ENCODE results near the gene ATF7. TPM values are rescaled to one million over a fixed set of nuclear protein-coding genes. Genes with fewer than 3 reads are reported as not detected.

ATF7 gene
- total and polyA plus RNA-seq, 9 of the 15 experiments (the other 6 are each of a cell fraction or from before 2014, with no cell fraction given) = 10.6 to 30.4 (median 20.7) TPM

DNA sequence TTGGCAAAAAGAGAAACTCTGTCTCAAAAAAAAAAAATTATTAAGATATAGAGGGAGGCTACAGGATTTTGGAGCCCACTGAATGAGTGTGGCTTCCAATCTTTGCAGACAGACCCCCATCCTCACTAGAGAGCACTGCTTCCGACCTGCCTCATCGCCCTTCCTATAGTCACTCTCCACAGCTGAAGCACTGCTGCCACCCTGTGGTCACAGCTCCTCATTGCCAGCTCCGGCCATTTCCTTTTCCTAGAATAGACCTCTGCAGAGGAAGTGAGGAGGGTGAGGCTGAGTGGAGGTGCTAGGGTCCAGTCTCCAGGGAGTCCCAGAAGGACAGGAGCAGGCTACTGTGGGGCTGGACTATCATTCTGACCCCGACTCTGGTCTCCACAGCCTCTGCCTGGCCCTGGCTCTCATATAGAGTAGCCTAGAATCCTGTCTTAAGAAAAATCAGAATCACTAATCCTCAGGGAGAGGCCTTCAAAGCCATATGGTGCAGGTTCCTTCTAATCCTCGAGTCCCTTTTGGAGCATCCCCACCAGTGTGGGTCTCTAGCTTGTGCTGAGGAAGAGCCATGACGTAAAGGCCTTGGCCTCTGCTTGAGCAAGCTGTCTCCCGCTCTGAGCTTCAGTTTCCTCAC lies 117.5 kb downstream of the ATF7 start (continued):
- TF ChIP-seq, protein P1, sequence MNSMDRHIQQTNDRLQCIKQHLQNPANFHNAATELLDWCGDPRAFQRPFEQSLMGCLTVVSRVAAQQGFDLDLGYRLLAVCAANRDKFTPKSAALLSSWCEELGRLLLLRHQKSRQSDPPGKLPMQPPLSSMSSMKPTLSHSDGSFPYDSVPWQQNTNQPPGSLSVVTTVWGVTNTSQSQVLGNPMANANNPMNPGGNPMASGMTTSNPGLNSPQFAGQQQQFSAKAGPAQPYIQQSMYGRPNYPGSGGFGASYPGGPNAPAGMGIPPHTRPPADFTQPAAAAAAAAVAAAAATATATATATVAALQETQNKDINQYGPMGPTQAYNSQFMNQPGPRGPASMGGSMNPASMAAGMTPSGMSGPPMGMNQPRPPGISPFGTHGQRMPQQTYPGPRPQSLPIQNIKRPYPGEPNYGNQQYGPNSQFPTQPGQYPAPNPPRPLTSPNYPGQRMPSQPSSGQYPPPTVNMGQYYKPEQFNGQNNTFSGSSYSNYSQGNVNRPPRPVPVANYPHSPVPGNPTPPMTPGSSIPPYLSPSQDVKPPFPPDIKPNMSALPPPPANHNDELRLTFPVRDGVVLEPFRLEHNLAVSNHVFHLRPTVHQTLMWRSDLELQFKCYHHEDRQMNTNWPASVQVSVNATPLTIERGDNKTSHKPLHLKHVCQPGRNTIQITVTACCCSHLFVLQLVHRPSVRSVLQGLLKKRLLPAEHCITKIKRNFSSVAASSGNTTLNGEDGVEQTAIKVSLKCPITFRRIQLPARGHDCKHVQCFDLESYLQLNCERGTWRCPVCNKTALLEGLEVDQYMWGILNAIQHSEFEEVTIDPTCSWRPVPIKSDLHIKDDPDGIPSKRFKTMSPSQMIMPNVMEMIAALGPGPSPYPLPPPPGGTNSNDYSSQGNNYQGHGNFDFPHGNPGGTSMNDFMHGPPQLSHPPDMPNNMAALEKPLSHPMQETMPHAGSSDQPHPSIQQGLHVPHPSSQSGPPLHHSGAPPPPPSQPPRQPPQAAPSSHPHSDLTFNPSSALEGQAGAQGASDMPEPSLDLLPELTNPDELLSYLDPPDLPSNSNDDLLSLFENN (IDR thresholded peaks at IDR 0.05; ENCODE audit: low read depth in 2 of 2, low read length in 2 of 2) = 0 out of 4 replicates have a peak, but pooled peaks of 1 of the 2 experiments have one; percentile 29
- TF ChIP-seq JUND (IDR thresholded peaks at IDR 0.05; ENCODE audit: borderline replicate concordance, low read depth, low read length) = peak; percentile 58
- TF ChIP-seq JUND (tag; IDR thresholded peaks at IDR 0.05; ENCODE audit: borderline replicate concordance, low read depth, low read length) = no peak; the same call in 2 of the 3 replicates
- TF ChIP-seq ZNF124 (CRISPR knock-in tag; IDR thresholded peaks at IDR 0.05) = no peak
- TF ChIP-seq, protein P2, sequence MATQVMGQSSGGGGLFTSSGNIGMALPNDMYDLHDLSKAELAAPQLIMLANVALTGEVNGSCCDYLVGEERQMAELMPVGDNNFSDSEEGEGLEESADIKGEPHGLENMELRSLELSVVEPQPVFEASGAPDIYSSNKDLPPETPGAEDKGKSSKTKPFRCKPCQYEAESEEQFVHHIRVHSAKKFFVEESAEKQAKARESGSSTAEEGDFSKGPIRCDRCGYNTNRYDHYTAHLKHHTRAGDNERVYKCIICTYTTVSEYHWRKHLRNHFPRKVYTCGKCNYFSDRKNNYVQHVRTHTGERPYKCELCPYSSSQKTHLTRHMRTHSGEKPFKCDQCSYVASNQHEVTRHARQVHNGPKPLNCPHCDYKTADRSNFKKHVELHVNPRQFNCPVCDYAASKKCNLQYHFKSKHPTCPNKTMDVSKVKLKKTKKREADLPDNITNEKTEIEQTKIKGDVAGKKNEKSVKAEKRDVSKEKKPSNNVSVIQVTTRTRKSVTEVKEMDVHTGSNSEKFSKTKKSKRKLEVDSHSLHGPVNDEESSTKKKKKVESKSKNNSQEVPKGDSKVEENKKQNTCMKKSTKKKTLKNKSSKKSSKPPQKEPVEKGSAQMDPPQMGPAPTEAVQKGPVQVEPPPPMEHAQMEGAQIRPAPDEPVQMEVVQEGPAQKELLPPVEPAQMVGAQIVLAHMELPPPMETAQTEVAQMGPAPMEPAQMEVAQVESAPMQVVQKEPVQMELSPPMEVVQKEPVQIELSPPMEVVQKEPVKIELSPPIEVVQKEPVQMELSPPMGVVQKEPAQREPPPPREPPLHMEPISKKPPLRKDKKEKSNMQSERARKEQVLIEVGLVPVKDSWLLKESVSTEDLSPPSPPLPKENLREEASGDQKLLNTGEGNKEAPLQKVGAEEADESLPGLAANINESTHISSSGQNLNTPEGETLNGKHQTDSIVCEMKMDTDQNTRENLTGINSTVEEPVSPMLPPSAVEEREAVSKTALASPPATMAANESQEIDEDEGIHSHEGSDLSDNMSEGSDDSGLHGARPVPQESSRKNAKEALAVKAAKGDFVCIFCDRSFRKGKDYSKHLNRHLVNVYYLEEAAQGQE (IDR thresholded peaks at IDR 0.05; ENCODE audit: borderline replicate concordance) = peak; percentile 83
- TF ChIP-seq, protein P2 (CRISPR knock-in tag; IDR thresholded peaks at IDR 0.05; ENCODE audit: low read depth) = no peak
- 0 out of 2 replicates have a peak, but pooled peaks have one; percentile 12 for TF ChIP-seq MAFF (IDR thresholded peaks at IDR 0.05; ENCODE audit: low read length)
- TF ChIP-seq STAG1 (CRISPR knock-in tag; IDR thresholded peaks at IDR 0.05; ENCODE audit: borderline replicate concordance) = peak; percentile 97
- TF ChIP-seq, protein P3, sequence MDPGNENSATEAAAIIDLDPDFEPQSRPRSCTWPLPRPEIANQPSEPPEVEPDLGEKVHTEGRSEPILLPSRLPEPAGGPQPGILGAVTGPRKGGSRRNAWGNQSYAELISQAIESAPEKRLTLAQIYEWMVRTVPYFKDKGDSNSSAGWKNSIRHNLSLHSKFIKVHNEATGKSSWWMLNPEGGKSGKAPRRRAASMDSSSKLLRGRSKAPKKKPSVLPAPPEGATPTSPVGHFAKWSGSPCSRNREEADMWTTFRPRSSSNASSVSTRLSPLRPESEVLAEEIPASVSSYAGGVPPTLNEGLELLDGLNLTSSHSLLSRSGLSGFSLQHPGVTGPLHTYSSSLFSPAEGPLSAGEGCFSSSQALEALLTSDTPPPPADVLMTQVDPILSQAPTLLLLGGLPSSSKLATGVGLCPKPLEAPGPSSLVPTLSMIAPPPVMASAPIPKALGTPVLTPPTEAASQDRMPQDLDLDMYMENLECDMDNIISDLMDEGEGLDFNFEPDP (CRISPR knock-in tag; IDR thresholded peaks at IDR 0.05) = no peak
- TF ChIP-seq TGIF2 (CRISPR knock-in tag; IDR thresholded peaks at IDR 0.05) = no peak
- TF ChIP-seq E2F3 (CRISPR knock-in tag; IDR thresholded peaks at IDR 0.05) = no peak
- TF ChIP-seq POLR2B (IDR thresholded peaks at IDR 0.05; ENCODE audit: low read depth, partially characterized antibody) = no peak
- 0 out of 2 replicates have a peak, but pooled peaks have one; percentile 50 for TF ChIP-seq GABPB1 (CRISPR knock-in tag; IDR thresholded peaks at IDR 0.05)
- TF ChIP-seq RBM25 (IDR thresholded peaks at IDR 0.05; ENCODE audit: low read depth, low read length, severe bottlenecking) = no peak

Measured in K562 (cell line).